Breast epithelium (tissue), 3 donors: ENCODE measurements around the gene ADGRV1.

Source experiments
- CTCF ChIP-seq, 3 donors: fragments of 450-650 bp; IDR thresholded peaks; one replicate each; pipeline ENCODE4 v1.5.1; 2016 to 2017; ENCODE audit warnings: antibody characterized with exemption in 3 of 3, mild to moderate bottlenecking in 3 of 3, moderate library complexity in 3 of 3
- POLR2A ChIP-seq: fragments of 450-650 bp; IDR thresholded peaks from one replicate; pipeline ENCODE4 v1.6.1; 2016; ENCODE audit warnings: antibody characterized with exemption, mild to moderate bottlenecking, moderate library complexity

GRCh38 chr5:90987726-90988125 is 429.1 kb downstream of the ADGRV1 start:
- TF ChIP-seq CTCF (IDR thresholded peaks at IDR 0.05) (no peak), POLR2A (no peak)
